ENCODE results near the gene HERC2. TPM values are rescaled to one million over a fixed set of nuclear protein-coding genes. Genes with fewer than 3 reads are reported as not detected.

The HERC2 gene
- total RNA-seq, 4 donors from 2014 or later, result 14.1 to 98.3 (median 58.6) TPM

- TF ChIP-seq POLR2A (IDR thresholded peaks at IDR 0.05) (no peak), CTCF (IDR thresholded peaks at IDR 0.05) (no peak)
- no peak for DNase-seq
- Histone ChIP-seq H3K4me1 (no peaks in the 10 kb centered on the region), H3K4me3 (no peak overlapping the region), H3K9me3 (no peaks in the 10 kb centered on the region), H3K27ac (no peak overlapping the region), H3K27me3 (no peaks in the 10 kb centered on the region), H3K36me3 (no peaks in the 10 kb centered on the region)
- intact Hi-C loops (cut with DNase I; ENCODE audit: low total_unique reads), result no loop called here
Observed at GRCh38 chr15:28184166-28184565, 137.8 kb downstream of the HERC2 start.

DNA sequence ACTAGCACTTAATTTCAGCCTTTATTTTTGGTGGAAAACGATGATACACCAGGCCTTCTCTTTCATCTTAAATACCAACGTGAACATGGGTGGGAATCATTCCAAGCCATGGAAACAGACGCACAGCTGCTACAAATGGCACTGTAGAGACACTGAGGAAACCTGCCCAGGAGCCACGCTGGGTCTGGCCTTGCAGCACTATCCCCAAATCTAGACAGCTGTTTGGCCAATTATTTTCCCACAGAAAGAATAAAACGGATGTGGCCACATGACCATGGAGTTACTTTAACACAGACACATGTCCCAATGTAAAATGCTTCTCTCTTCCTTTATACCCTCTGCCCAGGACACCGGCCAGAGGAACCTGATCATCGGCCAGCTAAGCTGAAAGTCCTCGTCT, 139.2 kb downstream of the HERC2 start:
- intact Hi-C loops (cut with DNase I; ENCODE audit: low total_unique reads), result no loop called here
- no peak overlapping the region for H3K27ac ChIP-seq
- no peak for DNase-seq
- H3K9me3 ChIP-seq, result no peaks in the 10 kb centered on the region
- H3K4me3 ChIP-seq, result no peak overlapping the region
- no peak for TF ChIP-seq CTCF (IDR thresholded peaks at IDR 0.05)
- H3K4me1 ChIP-seq, result no peaks in the 10 kb centered on the region
- no peaks in the 10 kb centered on the region for H3K27me3 ChIP-seq
- no peaks in the 10 kb centered on the region for H3K36me3 ChIP-seq

DNA sequence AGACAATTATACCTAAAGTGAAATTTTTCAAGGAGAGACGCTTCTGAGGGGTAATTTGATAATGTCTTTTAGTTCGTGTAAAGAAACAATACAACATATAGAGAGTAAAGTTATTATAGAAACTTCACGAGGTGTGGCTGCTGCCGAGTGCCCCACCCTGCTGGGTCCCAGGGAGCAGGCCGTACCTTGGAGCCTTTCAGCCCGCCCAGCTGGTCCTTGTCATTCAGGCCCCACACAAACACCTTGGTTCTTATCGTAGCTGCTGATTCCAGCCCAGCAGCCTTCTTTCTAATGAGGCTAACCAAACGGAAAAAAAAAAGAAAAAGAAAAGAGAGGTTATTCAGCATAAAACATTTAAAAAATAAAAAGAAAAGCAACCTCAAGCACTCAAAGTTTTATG, 139.8 kb downstream of the HERC2 start:
- no peak for DNase-seq
- no peak overlapping the region for H3K4me3 ChIP-seq
- H3K36me3 ChIP-seq, result no peaks in the 10 kb centered on the region
- H3K9me3 ChIP-seq, result no peaks in the 10 kb centered on the region
- intact Hi-C loops (cut with DNase I; ENCODE audit: low total_unique reads), result no loop called here
- no peak overlapping the region for H3K27ac ChIP-seq
- no peak for TF ChIP-seq CTCF (IDR thresholded peaks at IDR 0.05)
- TF ChIP-seq POLR2A (IDR thresholded peaks at IDR 0.05), result no peak
- no peaks in the 10 kb centered on the region for H3K4me1 ChIP-seq
- no peaks in the 10 kb centered on the region for H3K27me3 ChIP-seq

DNA sequence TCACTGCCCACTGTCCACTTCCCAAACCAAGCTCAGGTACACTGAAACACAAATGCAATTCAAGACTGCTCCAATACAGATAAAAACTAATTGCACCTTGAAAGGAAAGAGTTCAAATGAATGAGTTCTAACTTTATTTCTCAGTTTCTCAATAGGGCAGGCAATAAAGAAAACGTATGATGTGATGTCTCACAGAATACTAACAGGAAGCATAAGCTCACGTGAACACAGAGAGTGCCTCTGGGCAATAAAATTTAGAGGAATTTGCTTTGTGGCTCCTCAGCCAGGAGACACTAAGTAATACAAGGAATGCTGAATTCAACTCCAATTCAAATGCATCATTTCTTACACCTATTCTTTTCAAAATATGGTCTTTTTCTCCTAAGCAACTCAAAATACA, 140.6 kb downstream of the HERC2 start:
- Histone ChIP-seq H3K27ac (no peak overlapping the region), H3K36me3 (no peaks in the 10 kb centered on the region), H3K9me3 (no peaks in the 10 kb centered on the region), H3K4me1 (no peaks in the 10 kb centered on the region), H3K4me3 (no peak overlapping the region), H3K27me3 (no peaks in the 10 kb centered on the region)
- DNase-seq, result no peak
- intact Hi-C loops (cut with DNase I; ENCODE audit: low total_unique reads), result no loop called here
- TF ChIP-seq CTCF (IDR thresholded peaks at IDR 0.05), result no peak
- TF ChIP-seq POLR2A (IDR thresholded peaks at IDR 0.05), result no peak

GRCh38 chr15:28179270-28179669, 142.7 kb downstream of the HERC2 start:
- TF ChIP-seq CTCF (IDR thresholded peaks at IDR 0.05) (no peak), POLR2A (IDR thresholded peaks at IDR 0.05) (no peak)
- no peaks in the 10 kb centered on the region for H3K36me3 ChIP-seq

More at GRCh38 chr15:28179270-28179669, 142.7 kb downstream of the HERC2 start:
- no peak for DNase-seq
- no peak overlapping the region for H3K4me3 ChIP-seq
- no peaks in the 10 kb centered on the region for H3K27me3 ChIP-seq
- H3K9me3 ChIP-seq, result no peaks in the 10 kb centered on the region
- no peak overlapping the region for H3K27ac ChIP-seq
- intact Hi-C loops (cut with DNase I; ENCODE audit: low total_unique reads), result no loop called here
- no peaks in the 10 kb centered on the region for H3K4me1 ChIP-seq

All from uterus (tissue), 4 donors.